Muscle layer of duodenum (tissue), 2 donors: ENCODE measurements around the gene F3.
"Not testable (repeated sequence)": the region's sequence is repeated elsewhere in the genome, so short reads cannot be mapped to it uniquely, and the experiment has no call there.

Experiments
- H3K27ac ChIP-seq: one replicate; pipeline ENCODE4 v1.7.0; 2013; ENCODE audit warnings: mild to moderate bottlenecking, low read length
- H3K27me3 ChIP-seq: one replicate; pipeline ENCODE4 v1.7.0; 2013; ENCODE audit warnings: low read depth, mild to moderate bottlenecking, control low read depth, low read length
- H3K36me3 ChIP-seq, 2 donors: one replicate each; pipeline ENCODE4 v1.7.0; 2013; ENCODE audit warnings: low read length in 2 of 2, control low read depth in 1 of 2, mild to moderate bottlenecking in 1 of 2; ENCODE audit not compliant: insufficient read depth in 2 of 2, control insufficient read depth in 1 of 2
- H3K4me1 ChIP-seq, 2 donors: one replicate each; pipeline ENCODE4 v1.7.0; 2013; ENCODE audit warnings: low read length in 2 of 2, mild to moderate bottlenecking in 2 of 2, control low read depth in 1 of 2, moderate library complexity in 1 of 2; ENCODE audit not compliant: insufficient read depth in 2 of 2, control insufficient read depth in 1 of 2
- H3K4me3 ChIP-seq, 2 donors: one replicate each; pipeline ENCODE4 v1.7.0; 2013; ENCODE audit warnings: low read length in 2 of 2, low read depth in 1 of 2, mild to moderate bottlenecking in 1 of 2
- H3K9me3 ChIP-seq, 2 donors: one replicate each; pipeline ENCODE4 v1.7.0; 2013; ENCODE audit warnings: low read length in 2 of 2, control low read depth in 1 of 2, mild to moderate bottlenecking in 1 of 2; ENCODE audit not compliant: control insufficient read depth in 1 of 2
- donor health status: healthy.

Gene F3

DNA sequence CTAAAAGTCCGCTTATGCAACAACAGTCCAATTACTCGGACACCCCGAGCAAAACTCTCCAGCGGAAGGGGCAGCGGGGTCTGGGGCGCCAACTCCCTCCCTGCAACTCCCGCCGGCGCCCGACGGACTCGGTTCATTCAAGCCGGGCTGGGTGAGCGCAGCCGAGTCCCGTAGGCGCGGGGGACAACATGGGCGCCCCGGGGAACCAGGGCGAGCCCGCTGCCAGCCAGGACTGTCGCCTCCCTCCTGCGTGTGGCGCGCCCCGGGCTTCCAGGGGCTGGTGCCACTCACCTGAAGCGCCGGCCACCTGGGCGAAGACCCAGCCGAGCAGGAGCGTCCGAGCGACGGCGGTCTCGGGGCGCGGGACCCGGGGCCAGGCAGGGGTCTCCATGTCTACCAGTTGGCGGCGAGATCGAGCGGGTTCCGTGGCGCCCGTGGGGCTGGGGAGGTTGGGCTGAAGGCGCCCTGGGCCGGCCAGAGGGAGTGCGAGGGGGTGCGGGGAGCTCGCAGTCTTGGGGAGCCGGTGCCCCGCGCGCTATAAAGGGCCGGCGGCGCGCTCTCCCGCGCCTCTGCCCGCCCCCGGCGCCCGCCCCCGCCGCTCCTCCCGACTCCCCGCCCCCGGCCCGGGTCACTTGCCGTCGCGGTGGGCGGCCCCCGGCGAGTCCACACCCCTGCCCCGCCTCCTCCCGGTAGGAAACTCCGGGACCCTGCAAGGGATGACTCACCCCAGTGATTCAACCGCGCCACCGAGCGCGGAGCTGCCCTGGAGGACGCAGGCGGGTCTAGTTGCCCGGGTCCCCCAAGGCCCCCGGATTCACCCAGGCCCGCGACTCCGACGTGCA is at the start of gene F3:
Gene F3 (minus strand): TSS at position 514 of the 842 bp plus-strand sequence. CDS start 123 bp downstream, at position 391.
- Histone ChIP-seq H3K4me1 (peaks cover under 1 to 29% of the 10 kb centered on the region in 2 donors), H3K27ac (peak within 1 kb of the TSS; percentile 70), H3K27me3 (no peaks in the 10 kb centered on the region), H3K4me3 (peak within 1 kb of the TSS; percentile 71 to 88), H3K9me3 (no peaks in the 10 kb centered on the region), H3K36me3 (no peaks in the 10 kb centered on the region)

DNA sequence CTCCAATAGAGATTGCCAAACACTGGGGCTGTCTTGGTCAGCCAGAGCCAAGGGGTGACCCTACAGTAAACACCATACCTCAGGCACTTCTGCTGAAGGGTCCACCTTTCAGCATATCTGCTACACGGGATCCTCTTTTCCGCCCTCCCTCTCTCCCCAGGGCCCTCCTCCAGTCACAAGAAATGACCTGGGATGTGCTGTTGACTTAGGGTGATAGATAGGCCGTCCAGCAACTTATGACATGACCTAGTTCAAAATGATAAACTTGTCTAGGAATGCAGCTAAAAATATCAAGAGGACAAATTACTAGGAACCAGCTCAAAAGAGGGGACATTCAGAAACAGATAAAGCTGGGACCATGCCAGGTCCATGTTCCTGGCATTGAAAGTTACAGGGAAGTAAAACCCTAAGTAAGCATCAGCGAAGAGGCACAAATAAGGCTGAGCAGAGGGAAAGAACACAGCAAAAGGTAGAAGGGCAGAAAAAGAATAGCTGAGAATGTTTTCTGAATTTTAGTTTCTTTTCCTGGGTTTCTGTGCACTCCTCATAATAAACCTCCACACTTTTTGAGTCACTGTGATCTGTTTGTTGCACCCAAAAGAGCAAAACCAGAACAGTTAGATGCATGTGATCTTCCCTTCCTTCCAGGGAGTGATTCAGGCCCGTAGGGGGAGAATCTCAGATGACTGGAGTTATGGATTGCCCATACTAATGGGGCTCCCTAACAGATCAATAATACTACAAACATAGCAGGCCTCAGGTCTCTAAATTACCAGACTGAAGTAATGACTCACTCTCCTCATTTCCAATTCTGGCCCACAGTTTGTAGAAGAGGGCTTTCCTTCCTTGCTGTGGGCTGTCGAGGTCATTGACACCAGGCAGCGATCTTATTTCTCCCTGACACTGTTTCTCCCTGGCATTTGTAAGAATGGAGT is 48.9 kb upstream of the F3 start:
- peak overlapping the region; percentile 39 for H3K27ac ChIP-seq

DNA sequence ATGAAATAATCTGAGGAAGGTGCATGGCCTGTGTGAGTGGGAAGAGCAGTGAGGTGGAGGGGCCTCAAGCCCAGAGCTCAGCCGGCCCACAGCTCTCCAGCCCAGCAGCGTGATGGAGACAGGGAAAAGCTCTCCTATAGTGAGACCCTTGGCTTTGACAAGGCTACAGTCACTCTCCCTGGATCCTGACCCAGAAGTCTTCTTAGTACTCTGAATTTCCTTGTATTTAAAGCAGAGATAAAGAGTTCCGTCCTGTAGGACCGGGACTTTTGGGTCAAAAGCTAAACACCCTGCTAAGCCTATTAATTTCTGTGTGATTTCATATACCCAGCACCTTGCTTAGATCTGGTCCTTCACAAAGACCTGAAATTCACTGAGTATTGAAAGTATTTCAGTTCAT is 48.2 kb upstream of the F3 start:
- Histone ChIP-seq H3K9me3 (no peaks in the 10 kb centered on the region), H3K27me3 (no peaks in the 10 kb centered on the region), H3K36me3 (no peaks in the 10 kb centered on the region), H3K4me3 (no peak overlapping the region), H3K4me1 (peaks cover 0 to 25% of the 10 kb centered on the region in 2 donors), H3K27ac (no peak overlapping the region)

More for the DNA sequence above, 48.9 kb upstream of the F3 start:
- Histone ChIP-seq H3K9me3 (no peaks in the 10 kb centered on the region), H3K4me1 (peaks cover 0 to 25% of the 10 kb centered on the region in 2 donors), H3K27me3 (no peaks in the 10 kb centered on the region), H3K4me3 (peak overlapping the region in 1 of 2 donors; percentile 26), H3K36me3 (no peaks in the 10 kb centered on the region)

DNA sequence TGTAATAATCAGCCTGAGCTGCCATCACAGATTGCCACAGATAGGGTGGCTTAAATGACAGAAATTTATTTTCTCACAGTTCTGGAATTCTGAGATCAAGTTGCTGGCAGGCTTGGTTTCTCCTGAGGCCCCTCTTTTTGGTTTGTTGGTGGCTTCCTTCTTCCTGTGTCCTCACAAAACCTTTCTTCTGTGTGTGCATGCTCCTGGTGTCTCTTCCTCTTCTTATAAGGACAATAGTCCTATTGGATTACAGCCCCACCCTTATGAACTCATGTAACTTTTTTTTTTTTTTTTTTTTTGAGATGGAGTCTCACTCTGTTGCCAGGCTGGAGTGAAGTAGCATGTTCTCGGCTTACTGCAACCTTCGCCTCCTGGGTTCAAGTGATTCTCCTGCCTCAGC is 41.0 kb upstream of the F3 start:
- no peaks in the 10 kb centered on the region for H3K9me3 ChIP-seq
- H3K27me3 ChIP-seq: no peaks in the 10 kb centered on the region
- peaks cover 0 to 10% of the 10 kb centered on the region in 2 donors for H3K4me1 ChIP-seq
- H3K27ac ChIP-seq: no peak overlapping the region
- H3K4me3 ChIP-seq: no peak overlapping the region
- no peaks in the 10 kb centered on the region for H3K36me3 ChIP-seq

DNA sequence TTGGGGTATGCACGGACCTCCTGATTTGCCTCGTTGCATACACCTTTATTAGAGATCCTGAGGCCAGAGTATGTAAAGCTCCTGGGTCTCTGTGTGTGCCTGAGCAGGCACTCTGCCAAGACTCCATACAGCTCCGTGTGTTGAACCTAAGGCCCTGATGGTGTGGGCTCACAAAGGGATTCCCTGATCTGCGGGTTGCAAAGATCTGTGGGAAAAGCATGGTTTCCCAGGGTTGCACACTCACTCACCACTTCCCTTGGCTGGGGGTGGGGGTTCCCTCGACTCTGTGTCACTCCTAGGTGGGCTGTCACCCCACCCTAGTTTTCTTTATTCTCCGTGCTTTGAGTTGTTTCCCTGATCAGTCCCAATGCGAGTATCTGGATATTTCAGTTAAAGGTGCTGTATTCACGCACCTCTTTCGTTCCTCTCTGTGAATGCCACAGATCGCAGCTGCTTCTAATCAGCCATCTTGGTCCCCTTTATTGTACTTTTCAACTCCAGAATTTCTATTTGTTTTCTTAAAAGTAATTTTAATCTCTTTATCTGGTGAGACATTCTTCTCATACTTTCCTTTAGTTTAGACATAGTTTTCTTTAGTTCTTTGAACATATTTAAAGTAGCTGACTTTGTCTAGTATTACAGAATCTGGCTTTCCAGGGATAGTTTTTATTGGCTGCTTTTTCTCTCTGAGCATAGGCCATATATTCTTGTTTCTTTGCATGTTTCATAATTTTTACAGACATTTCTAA is 39.0 kb upstream of the F3 start:
- no peaks in the 10 kb centered on the region for H3K36me3 ChIP-seq
- H3K9me3 ChIP-seq: no peaks in the 10 kb centered on the region
- peaks cover 0 to 6% of the 10 kb centered on the region in 2 donors for H3K4me1 ChIP-seq
- H3K4me3 ChIP-seq: no peak overlapping the region
- no peak overlapping the region for H3K27ac ChIP-seq
- H3K27me3 ChIP-seq: no peaks in the 10 kb centered on the region

DNA sequence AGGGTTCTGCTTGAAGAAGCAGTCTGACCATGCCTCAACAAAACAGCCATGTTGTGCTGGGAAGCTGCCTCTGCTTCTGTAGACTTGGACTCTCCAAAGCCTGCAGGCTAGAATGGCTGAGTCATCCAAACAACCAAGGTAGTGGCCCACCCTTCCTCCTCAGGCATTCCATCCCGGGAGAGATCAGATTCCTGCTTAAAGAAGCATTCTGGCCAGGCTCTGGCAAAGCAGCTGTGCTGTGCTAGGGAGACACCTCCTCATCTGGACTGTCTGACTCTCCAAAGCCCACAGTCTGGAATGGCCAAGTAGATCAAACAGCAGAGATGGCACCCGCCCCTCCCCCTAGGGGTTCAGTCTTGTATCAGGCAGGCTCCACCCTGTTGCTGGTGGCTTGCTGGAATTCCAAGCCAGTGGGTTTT is 38.3 kb upstream of the F3 start:
- no peak overlapping the region for H3K4me3 ChIP-seq
- no peaks in the 10 kb centered on the region for H3K27me3 ChIP-seq
- peaks cover 0 to 6% of the 10 kb centered on the region in 2 donors for H3K4me1 ChIP-seq
- no peak overlapping the region for H3K27ac ChIP-seq
- H3K9me3 ChIP-seq: no peaks in the 10 kb centered on the region
- H3K36me3 ChIP-seq: no peaks in the 10 kb centered on the region

DNA sequence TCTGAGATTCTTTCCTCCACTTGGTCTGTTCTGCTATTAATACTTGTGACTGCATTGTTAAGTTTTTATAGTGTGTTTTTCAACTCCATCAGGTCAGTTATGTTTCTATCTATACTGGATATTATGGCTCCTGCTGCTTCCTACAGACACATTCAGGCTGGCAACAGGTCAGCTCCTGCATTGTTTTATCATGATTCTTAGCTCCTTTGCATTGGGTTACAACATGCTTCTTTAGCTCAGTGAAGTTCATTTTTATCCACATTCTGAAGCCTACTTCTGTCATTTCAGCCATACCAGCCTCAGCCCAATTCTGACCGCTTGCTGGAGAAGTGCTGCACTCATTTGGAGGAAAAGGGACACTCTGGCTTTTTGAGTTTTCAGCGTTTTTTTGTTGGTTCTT is 37.3 kb upstream of the F3 start:
- H3K4me3 ChIP-seq: no peak overlapping the region
- H3K27ac ChIP-seq: no peak overlapping the region
- H3K4me1 ChIP-seq: peaks cover 0 to 6% of the 10 kb centered on the region in 2 donors
- H3K36me3 ChIP-seq: no peaks in the 10 kb centered on the region
- H3K9me3 ChIP-seq: no peaks in the 10 kb centered on the region
- no peaks in the 10 kb centered on the region for H3K27me3 ChIP-seq

DNA sequence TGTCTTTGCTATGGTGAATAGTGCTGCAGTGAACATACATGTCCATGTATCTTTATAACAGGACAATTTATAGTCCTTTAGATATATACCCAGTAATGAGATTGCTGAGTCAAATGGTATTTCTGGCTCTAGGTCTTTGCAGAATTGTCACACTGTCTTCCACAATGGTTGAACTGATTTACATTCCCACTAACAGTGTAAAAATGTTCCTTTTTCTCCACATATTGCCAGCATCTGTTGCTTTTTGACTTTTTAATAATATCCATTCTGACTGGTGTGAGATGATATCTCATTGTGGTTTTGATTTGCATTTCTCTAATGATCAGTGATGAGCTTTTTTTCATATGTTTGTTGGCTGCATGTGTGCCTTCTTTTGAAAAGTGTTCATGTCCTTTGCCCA is 32.4 kb upstream of the F3 start:
- H3K4me3 ChIP-seq, H3K27ac ChIP-seq, H3K9me3 ChIP-seq, H3K4me1 ChIP-seq, H3K27me3 ChIP-seq, H3K36me3 ChIP-seq: not testable (repeated sequence)

DNA sequence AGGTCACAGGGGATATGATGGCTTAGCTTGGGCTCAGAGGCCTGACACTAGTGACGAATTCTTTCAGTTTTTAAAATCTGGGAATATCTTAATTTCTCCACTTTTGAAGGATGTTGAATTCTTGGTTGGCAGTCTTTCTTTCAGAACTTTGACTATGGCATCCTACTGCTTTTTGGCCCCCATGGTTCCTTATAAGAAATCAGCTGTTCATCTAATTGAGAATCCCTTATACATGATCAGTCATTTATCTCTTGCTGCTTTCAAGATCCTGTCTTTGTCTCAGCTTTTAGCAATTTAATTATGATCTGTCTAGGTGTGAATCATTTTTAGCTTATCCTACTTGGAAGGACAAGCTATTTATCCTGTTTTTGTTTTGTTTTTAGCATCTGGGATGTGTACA is 31.2 kb upstream of the F3 start:
- Histone ChIP-seq H3K9me3 (peaks cover 0 to 6% of the 10 kb centered on the region in 2 donors), H3K36me3 (no peaks in the 10 kb centered on the region), H3K4me3 (no peak overlapping the region), H3K4me1 (no peaks in the 10 kb centered on the region), H3K27ac (no peak overlapping the region), H3K27me3 (no peaks in the 10 kb centered on the region)

DNA sequence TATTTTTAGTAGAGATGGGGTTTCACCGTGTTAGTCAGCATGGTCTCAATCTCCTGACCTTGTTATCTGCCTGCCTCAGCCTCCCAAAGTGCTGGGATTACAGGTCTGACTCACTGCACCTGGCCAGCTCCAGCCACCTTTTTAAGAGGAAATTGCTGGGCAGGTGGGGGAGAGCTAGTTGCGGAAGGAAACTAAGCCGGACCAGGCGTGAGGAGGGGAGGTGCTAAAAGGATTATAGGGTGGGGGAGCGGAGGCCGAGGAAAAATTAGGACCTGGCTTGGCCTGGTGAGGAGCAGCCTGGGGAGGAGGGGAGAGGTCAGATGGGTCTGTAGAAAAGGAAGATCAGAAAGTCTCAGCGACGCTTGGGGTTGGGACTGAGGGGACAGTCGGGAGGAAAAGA is 29.4 kb upstream of the F3 start:
- H3K27ac ChIP-seq, H3K27me3 ChIP-seq, H3K9me3 ChIP-seq, H3K4me3 ChIP-seq, H3K36me3 ChIP-seq, H3K4me1 ChIP-seq: not testable (repeated sequence)

DNA sequence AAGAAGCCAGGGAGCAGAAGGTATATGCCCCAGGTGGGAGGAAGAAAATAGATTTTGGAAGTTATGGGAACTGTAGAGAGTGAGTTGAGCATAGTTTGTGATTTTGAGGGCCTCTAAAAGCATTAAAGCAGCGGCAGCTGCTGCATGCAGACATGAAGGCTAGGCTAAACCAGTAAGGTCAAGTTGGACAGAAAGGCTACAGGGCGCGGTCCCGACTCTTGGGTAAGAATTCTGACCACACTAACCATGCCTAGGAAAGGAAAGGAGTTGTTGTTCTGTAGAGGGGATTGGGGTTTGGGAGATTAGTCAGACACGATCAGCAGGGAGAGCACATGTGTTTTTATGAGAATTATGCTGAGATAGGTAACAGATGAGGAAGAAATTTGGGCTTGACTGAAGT is 27.2 kb upstream of the F3 start:
- H3K9me3 ChIP-seq, H3K36me3 ChIP-seq, H3K27ac ChIP-seq, H3K27me3 ChIP-seq, H3K4me3 ChIP-seq, H3K4me1 ChIP-seq: not testable (repeated sequence)
